Heart left ventricle (tissue), 16 donors: ENCODE results near the gene ZMYND15. TPM values are rescaled to one million over a fixed set of nuclear protein-coding genes. Genes with fewer than 3 reads are reported as not detected.

Experiments used
- ATAC-seq, 4 donors: fragments of 200-7000 bp; cut with Tn5 transposase; one replicate each; pipeline ENCODE4 v1.9.1; 2020 to 2022; ENCODE audit warnings: moderate library complexity in 4 of 4, mild to moderate bottlenecking in 3 of 4, moderate number of reproducible peaks in 1 of 4
- DNase-seq, 5 donors: peaks; one replicate each; pipeline ENCODE4 v3.0.0-alpha.2; 2020
- H3K27ac ChIP-seq, 12 donors: fragments of 200-600 bp; sonication (generic) in 4 of 12; one replicate each; pipeline versions ENCODE4 v1.5.0 to v1.8.0; 2016 to 2022; ENCODE audit warnings: mild to moderate bottlenecking in 2 of 12
- H3K27me3 ChIP-seq, 9 donors: fragments of 200-600 bp; sonication (generic) in 2 of 9; one replicate each; pipeline versions ENCODE4 v1.5.1 to v1.8.0; 2016 to 2022; ENCODE audit warnings: mild to moderate bottlenecking in 3 of 9
- H3K36me3 ChIP-seq, 9 donors: fragments of 200-600 bp; sonication (generic) in 2 of 9; one replicate each; pipeline versions ENCODE4 v1.5.0 to v1.8.0; 2018 to 2022; ENCODE audit warnings: mild to moderate bottlenecking in 2 of 9
- H3K4me1 ChIP-seq, 12 donors: fragments of 200-600 bp; sonication (generic) in 4 of 12; one replicate each; pipeline versions ENCODE4 v1.5.0 to v1.8.0; 2016 to 2022; ENCODE audit warnings: mild to moderate bottlenecking in 3 of 12
- H3K4me3 ChIP-seq, 12 donors: fragments of 200-600 bp; sonication (generic) in 4 of 12; one replicate each; pipeline versions ENCODE4 v1.5.0 to v1.8.0; 2017 to 2022; ENCODE audit warnings: mild to moderate bottlenecking in 9 of 12, moderate library complexity in 4 of 12
- H3K9me3 ChIP-seq, 12 donors: fragments of 200-600 bp; sonication (generic) in 4 of 12; one replicate each; pipeline versions ENCODE4 v1.5.0 to v1.8.0; 2016 to 2022; ENCODE audit warnings: mild to moderate bottlenecking in 1 of 12
- CTCF ChIP-seq, 12 donors: fragments of 200-600 bp; sonication (generic) in 4 of 12; IDR thresholded peaks; one replicate each; pipeline versions ENCODE4 v1.5.0 to v1.8.0; 2018 to 2022; ENCODE audit warnings: antibody characterized with exemption in 12 of 12, mild to moderate bottlenecking in 5 of 12
- POLR2A ChIP-seq, 2 donors: fragments of 450-650 bp; IDR thresholded peaks; one replicate each; pipeline ENCODE4 v1.6.1; 2017; ENCODE audit warnings: antibody characterized with exemption in 2 of 2, mild to moderate bottlenecking in 2 of 2, moderate library complexity in 2 of 2
- WGBS, 4 donors: extraction: QIAGEN DNeasy Blood & Tissue Kit in 2 of 4; methylation state at CpG; one replicate each; pipeline versions ENCODE4 v1.1.5 to v1.1.7; 2013 to 2018; 5-methylcytosine and 5-hydroxymethylcytosine counted together
- intact Hi-C, 10 donors: fragments of 100-400 bp; cut with DNase I; formaldehyde crosslinking; loops; one replicate each; pipeline versions ENCODE4 v1.11.1 to v1.14.2; 2022
- polyA plus RNA-seq, 2 donors: library from polyadenylated mRNA; stranded (reverse); fragments of 200-250 nt; gene quantifications; one replicate each; pipeline ENCODE4 v1.2.3, GENCODE V29; 2013
- total RNA-seq, 9 donors: library from RNA; depleted of rRNA in 2 of 9; stranded (reverse); fragments of >200 nt in 2 of 9; fragmentation: NEBNext Ultra II Directional in 3 of 9; extraction: Animal tissue kit (Norgen Biotek cat#: 25700) in 3 of 9; gene quantifications; one replicate each; pipeline versions ENCODE4 v1.1.0 to v1.2.4, GENCODE V29; 2016 to 2023
- donor health status: ischemic (EF 13 %, LVEDD 7.1; RV severe dilation, severe dysfunction).
- donor health status: healthy with polysubstance abuse.
- donor health status: DM: no; HTN: yes; CAD: no.
- donor health status: DM: no; HTN: no; CAD: no.
- donor health status: ischemic (EF 25% LVEDD 6.9; RV normal size, moderate dysfunction).
- donor health status: ischemic (EF 25% LVEDD 5.7; RV mildly dilated, moderate dysfunction).
- donor health status: healthy.
- donor health status: DM: yes; HTN: yes; CAD: no.
- donor health status: ischemic (EF 35%, LVEDD 5.7; RV mildly dilated, moderate dysfunction).
- donor health status: nonischemic (EF 11% LVEDD 7.7; RV severe dilation, severe dysfunction).
- donor health status: DM: yes; HTN: yes; CAD: no.
- donor health status: PGD.
- donor health status: ischemic (EF 29% LVEDD 5.4; RV normal size, mild dysfunction).
- donor health status: nonischemic (EF 23%, LVEDD 6.1; RV moderate dilation, normal function).

ZMYND15 gene
- total and polyA plus RNA-seq, 11 donors: 0.14 to 2.9 (median 0.36) TPM; not detected in 3

GRCh38 chr17:4724650-4725049, 15.0 kb upstream of the ZMYND15 start:
- peaks cover 0 to 21% (median 1%) of the 10 kb centered on the region in 12 donors for H3K4me1 ChIP-seq
- intact Hi-C loops: no loop called here
- no peak overlapping the region for H3K4me3 ChIP-seq
- peak overlapping the region in 1 of 12 donors; percentile 37 for H3K27ac ChIP-seq
- WGBS, 4 donors: 80 to 86% (median 82%) methylated on average over 5 of the region's 5 CpGs
- no peaks in the 10 kb centered on the region for H3K27me3 ChIP-seq
- H3K9me3 ChIP-seq: no peaks in the 10 kb centered on the region
- TF ChIP-seq CTCF (IDR thresholded peaks at IDR 0.05) (no peak), POLR2A (IDR thresholded peaks at IDR 0.05) (no peak)
- ATAC-seq: no peak
- peaks cover 0 to 19% (median 0%) of the 10 kb centered on the region in 9 donors for H3K36me3 ChIP-seq
- DNase-seq: no peak

DNA sequence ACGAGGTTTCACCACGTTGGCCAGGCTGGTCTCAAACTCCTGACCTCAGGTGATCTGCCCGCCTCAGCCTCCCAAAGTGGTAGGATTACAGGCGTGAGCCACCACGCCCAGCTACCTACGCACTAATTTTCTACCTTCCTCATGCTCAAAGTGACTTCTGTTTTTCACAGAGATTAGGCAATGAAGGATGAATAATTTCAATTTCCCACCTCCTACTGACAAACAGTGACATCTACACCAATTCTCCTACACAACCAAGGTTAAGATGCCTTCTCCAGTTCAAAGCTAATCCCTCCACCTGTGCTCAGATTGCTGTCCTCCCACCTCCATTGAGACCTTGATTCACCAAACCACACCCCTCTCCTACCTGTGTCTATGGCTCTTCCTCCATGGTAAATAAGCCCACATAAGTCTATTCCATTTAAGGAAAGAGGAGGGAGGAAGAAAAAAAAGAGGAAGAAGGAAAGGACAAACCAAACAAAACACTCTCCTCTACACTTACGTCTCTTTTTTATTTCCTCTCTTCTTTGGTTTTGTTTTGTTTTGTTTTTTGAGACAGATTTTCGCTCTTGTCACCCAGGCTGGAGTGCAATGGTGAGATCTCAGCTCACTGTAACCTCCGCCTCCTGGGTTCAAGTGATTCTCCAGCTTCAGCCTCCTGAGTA, 13.9 kb upstream of the ZMYND15 start:
- peaks cover 0 to 8% (median 0%) of the 10 kb centered on the region in 9 donors for H3K36me3 ChIP-seq
- 78 to 84% (median 82%) methylated on average over 9 of the region's 9 CpGs for WGBS, 4 donors
- no peaks in the 10 kb centered on the region for H3K27me3 ChIP-seq
- peaks cover 0 to 19% (median 6%) of the 10 kb centered on the region in 12 donors for H3K4me1 ChIP-seq
- H3K4me3 ChIP-seq: no peak overlapping the region
- ATAC-seq: peak in 1 of 4 donors; percentile 20
- TF ChIP-seq POLR2A (IDR thresholded peaks at IDR 0.05): no peak
- TF ChIP-seq CTCF (IDR thresholded peaks at IDR 0.05): no peak
- no peaks in the 10 kb centered on the region for H3K9me3 ChIP-seq
- intact Hi-C loops: no loop called here
- no peak for DNase-seq
- peak overlapping the region in 2 of 12 donors; percentile 54 to 84 for H3K27ac ChIP-seq

- intact Hi-C loops: no loop called here
- no peak for DNase-seq
Measured at GRCh38 chr17:4728124-4728523, 11.5 kb upstream of the ZMYND15 start.

More at GRCh38 chr17:4728124-4728523, 11.5 kb upstream of the ZMYND15 start:
- H3K27ac ChIP-seq: no peak overlapping the region
- H3K4me3 ChIP-seq: no peak overlapping the region
- H3K9me3 ChIP-seq: no peaks in the 10 kb centered on the region
- peaks cover 0 to 7% (median 0%) of the 10 kb centered on the region in 9 donors for H3K36me3 ChIP-seq
- 42 to 55% (median 45%) methylated on average over 3 of the region's 3 CpGs for WGBS, 4 donors
- ATAC-seq: no peak
- H3K27me3 ChIP-seq: no peaks in the 10 kb centered on the region
- H3K4me1 ChIP-seq: peaks cover 0 to 32% (median 11%) of the 10 kb centered on the region in 12 donors
- TF ChIP-seq POLR2A (IDR thresholded peaks at IDR 0.05): no peak
- no peak for TF ChIP-seq CTCF (IDR thresholded peaks at IDR 0.05)
